Measurements from ENCODE around the gene TBC1D25.

DNA sequence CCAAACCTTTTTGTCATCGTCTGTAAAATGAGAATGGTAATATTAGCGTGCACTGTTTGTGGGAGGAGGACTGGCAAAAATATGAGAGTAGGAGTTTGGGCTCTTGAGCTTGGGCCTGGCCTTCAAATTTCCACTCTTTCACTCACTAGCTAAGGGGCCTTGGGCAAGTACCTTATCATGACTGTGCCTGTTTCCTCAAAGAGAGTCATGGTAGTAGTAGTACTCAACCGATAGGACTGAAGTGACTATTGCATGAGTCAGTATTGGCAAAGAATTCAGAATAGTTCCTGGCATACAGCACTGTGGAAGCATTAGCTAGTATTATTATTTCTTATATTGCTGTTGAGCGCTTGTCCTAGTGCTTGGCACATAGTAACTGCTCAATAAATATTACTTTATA is 18.8 kb downstream of the TBC1D25 start:
- TF ChIP-seq, protein P1, sequence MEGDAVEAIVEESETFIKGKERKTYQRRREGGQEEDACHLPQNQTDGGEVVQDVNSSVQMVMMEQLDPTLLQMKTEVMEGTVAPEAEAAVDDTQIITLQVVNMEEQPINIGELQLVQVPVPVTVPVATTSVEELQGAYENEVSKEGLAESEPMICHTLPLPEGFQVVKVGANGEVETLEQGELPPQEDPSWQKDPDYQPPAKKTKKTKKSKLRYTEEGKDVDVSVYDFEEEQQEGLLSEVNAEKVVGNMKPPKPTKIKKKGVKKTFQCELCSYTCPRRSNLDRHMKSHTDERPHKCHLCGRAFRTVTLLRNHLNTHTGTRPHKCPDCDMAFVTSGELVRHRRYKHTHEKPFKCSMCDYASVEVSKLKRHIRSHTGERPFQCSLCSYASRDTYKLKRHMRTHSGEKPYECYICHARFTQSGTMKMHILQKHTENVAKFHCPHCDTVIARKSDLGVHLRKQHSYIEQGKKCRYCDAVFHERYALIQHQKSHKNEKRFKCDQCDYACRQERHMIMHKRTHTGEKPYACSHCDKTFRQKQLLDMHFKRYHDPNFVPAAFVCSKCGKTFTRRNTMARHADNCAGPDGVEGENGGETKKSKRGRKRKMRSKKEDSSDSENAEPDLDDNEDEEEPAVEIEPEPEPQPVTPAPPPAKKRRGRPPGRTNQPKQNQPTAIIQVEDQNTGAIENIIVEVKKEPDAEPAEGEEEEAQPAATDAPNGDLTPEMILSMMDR (conservative IDR thresholded peaks at IDR 0.05; ENCODE audit: low read depth in 2 of 2), result no peak
- TF ChIP-seq, protein P2, sequence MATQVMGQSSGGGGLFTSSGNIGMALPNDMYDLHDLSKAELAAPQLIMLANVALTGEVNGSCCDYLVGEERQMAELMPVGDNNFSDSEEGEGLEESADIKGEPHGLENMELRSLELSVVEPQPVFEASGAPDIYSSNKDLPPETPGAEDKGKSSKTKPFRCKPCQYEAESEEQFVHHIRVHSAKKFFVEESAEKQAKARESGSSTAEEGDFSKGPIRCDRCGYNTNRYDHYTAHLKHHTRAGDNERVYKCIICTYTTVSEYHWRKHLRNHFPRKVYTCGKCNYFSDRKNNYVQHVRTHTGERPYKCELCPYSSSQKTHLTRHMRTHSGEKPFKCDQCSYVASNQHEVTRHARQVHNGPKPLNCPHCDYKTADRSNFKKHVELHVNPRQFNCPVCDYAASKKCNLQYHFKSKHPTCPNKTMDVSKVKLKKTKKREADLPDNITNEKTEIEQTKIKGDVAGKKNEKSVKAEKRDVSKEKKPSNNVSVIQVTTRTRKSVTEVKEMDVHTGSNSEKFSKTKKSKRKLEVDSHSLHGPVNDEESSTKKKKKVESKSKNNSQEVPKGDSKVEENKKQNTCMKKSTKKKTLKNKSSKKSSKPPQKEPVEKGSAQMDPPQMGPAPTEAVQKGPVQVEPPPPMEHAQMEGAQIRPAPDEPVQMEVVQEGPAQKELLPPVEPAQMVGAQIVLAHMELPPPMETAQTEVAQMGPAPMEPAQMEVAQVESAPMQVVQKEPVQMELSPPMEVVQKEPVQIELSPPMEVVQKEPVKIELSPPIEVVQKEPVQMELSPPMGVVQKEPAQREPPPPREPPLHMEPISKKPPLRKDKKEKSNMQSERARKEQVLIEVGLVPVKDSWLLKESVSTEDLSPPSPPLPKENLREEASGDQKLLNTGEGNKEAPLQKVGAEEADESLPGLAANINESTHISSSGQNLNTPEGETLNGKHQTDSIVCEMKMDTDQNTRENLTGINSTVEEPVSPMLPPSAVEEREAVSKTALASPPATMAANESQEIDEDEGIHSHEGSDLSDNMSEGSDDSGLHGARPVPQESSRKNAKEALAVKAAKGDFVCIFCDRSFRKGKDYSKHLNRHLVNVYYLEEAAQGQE (IDR thresholded peaks at IDR 0.05; ENCODE audit: unreplicated experiment), result no peak
- TF ChIP-seq EZH2 (IDR thresholded peaks at IDR 0.05; ENCODE audit: low read depth, unreplicated experiment) (no peak), POLR2AphosphoS5 (IDR thresholded peaks at IDR 0.05; ENCODE audit: low read depth) (no peak), JUNB (IDR thresholded peaks at IDR 0.05; ENCODE audit: unreplicated experiment) (no peak)

All from GM23338 (cell line).